WTC11 (cell line): Measurements from ENCODE around the gene EHD2. TPM values are rescaled to one million over a fixed set of nuclear protein-coding genes. Genes with fewer than 3 reads are reported as not detected.

Experiments
- ATAC-seq: fragments of 200-7000 bp; cut with Tn5 transposase; 2 replicates; pipeline ENCODE4 v1.10.0; 2021; ENCODE audit warnings: mild to moderate bottlenecking, moderate library complexity
- CTCF ChIA-PET: fragments of 300-600 bp; sonication (Branson Sonifier 250); formaldehyde crosslinking; loops from one replicate; lab custom pipeline; 2021; ENCODE audit warnings: antibody characterized with exemption; lab: Charles Lee
- POLR2A ChIA-PET: fragments of 350-600 bp; sonication (Branson Sonifier 250); formaldehyde crosslinking; loops from one replicate; lab custom pipeline; 2021; ENCODE audit warnings: antibody characterized with exemption; lab: Charles Lee
- DNase-seq: peaks from one replicate; pipeline ENCODE4 v3.0.0; 2021; ENCODE audit warnings: low spot score
- H3K27ac Mint-ChIP-seq: 2 replicates; pipeline ENCODE4 v1.8.0; 2021; ENCODE audit warnings: mixed read lengths
- H3K27me3 Mint-ChIP-seq: 2 replicates; pipeline ENCODE4 v1.8.0; 2021; ENCODE audit warnings: low read depth, mild to moderate bottlenecking, moderate library complexity, mixed read lengths
- H3K36me3 Mint-ChIP-seq: 2 replicates; pipeline ENCODE4 v1.8.0; 2021; ENCODE audit warnings: mixed read lengths
- H3K4me1 Mint-ChIP-seq: 2 replicates; pipeline ENCODE4 v1.8.0; 2022; ENCODE audit warnings: mixed read lengths
- H3K4me3 Mint-ChIP-seq: 2 replicates; pipeline ENCODE4 v1.8.0; 2021; ENCODE audit warnings: mild to moderate bottlenecking, moderate library complexity, mixed read lengths
- H3K9me3 Mint-ChIP-seq: 2 replicates; pipeline ENCODE4 v1.8.0; 2021; ENCODE audit warnings: mixed read lengths
- CREM ChIP-seq: sonication (generic); formaldehyde crosslinking; IDR thresholded peaks from 2 replicates; pipeline ENCODE4 v1.8.1; 2022; ENCODE audit warnings: mild to moderate bottlenecking, missing genetic modification reagents, moderate library complexity
- EMX1 ChIP-seq: fragments of 250-450 bp; sonication (Bioruptor Pico); IDR thresholded peaks from 2 replicates; pipeline ENCODE4 v1.8.0; 2021; ENCODE audit warnings: mild to moderate bottlenecking
- FOXK1 ChIP-seq: sonication (generic); formaldehyde crosslinking; IDR thresholded peaks from 2 replicates; pipeline ENCODE4 v1.8.0; 2022; ENCODE audit warnings: mild to moderate bottlenecking, moderate library complexity, missing genetic modification reagents
- GTF2I ChIP-seq: fragments of 250-450 bp; sonication (Bioruptor Pico); conservative IDR thresholded peaks from 2 replicates; pipeline ENCODE4 v1.4.0; 2021; ENCODE audit warnings: mild to moderate bottlenecking
- JAZF1 ChIP-seq: fragments of 250-450 bp; sonication (Bioruptor Pico); IDR thresholded peaks from 2 replicates; pipeline ENCODE4 v1.9.0; 2021; ENCODE audit warnings: moderate library complexity, mild to moderate bottlenecking, inconsistent platforms
- SMAD3 ChIP-seq: sonication (generic); formaldehyde crosslinking; IDR thresholded peaks from 2 replicates; pipeline ENCODE4 v1.8.0; 2022; ENCODE audit warnings: missing genetic modification reagents, mild to moderate bottlenecking, borderline replicate concordance
- ZNF121 ChIP-seq: sonication (generic); formaldehyde crosslinking; IDR thresholded peaks from 2 replicates; pipeline ENCODE4 v1.8.0; 2023; ENCODE audit warnings: missing genetic modification reagents
- ZNF423 ChIP-seq: fragments of 250-450 bp; sonication (Bioruptor Pico); IDR thresholded peaks from 2 replicates; pipeline ENCODE4 v2.1.2; 2022; ENCODE audit warnings: mild to moderate bottlenecking, moderate library complexity
- ZNF671 ChIP-seq: fragments of 250-450 bp; sonication (Bioruptor Pico); IDR thresholded peaks from 2 replicates; pipeline ENCODE4 v1.8.0; 2021; ENCODE audit warnings: mild to moderate bottlenecking
- total RNA-seq: library from RNA; stranded (reverse); gene quantifications from 3 replicates; pipeline ENCODE4 v1.2.3, GENCODE V29; 2021
- TF ChIP-seq, protein P1 (sequence below): sonication (generic); formaldehyde crosslinking; IDR thresholded peaks from 2 replicates; pipeline ENCODE4 v1.8.1; 2023; ENCODE audit warnings: mild to moderate bottlenecking, missing genetic modification reagents, borderline replicate concordance
- TF ChIP-seq, protein P2 (sequence below): sonication (generic); formaldehyde crosslinking; IDR thresholded peaks from 2 replicates; pipeline ENCODE4 v1.8.0; 2022; ENCODE audit warnings: mild to moderate bottlenecking, missing genetic modification reagents
- TF ChIP-seq, protein P3 (sequence below): fragments of 250-450 bp; sonication (Bioruptor Pico); IDR thresholded peaks from 2 replicates; pipeline ENCODE4 v1.9.0; 2021; ENCODE audit warnings: mild to moderate bottlenecking
- TF ChIP-seq, protein P4 (sequence below): fragments of 250-450 bp; sonication (Bioruptor Pico); conservative IDR thresholded peaks from 2 replicates; pipeline ENCODE4 v1.9.0; 2021; ENCODE audit warnings: mild to moderate bottlenecking
- TF ChIP-seq, protein P5 (sequence below): sonication (generic); formaldehyde crosslinking; IDR thresholded peaks from 2 replicates; pipeline ENCODE4 v1.8.1; 2023; ENCODE audit warnings: mild to moderate bottlenecking, missing genetic modification reagents, moderate library complexity
- TF ChIP-seq, protein P6 (sequence below): fragments of 250-450 bp; sonication (Bioruptor Pico); IDR thresholded peaks from 2 replicates; pipeline ENCODE4 v2.1.2; 2022; ENCODE audit warnings: mild to moderate bottlenecking, moderate library complexity
- TF ChIP-seq, protein P7 (sequence below): sonication (generic); formaldehyde crosslinking; IDR thresholded peaks from 2 replicates; pipeline ENCODE4 v1.8.0; 2022; ENCODE audit warnings: mild to moderate bottlenecking, missing genetic modification reagents
- TF ChIP-seq, protein P8 (sequence below): fragments of 200-600 bp; IDR thresholded peaks from 2 replicates; pipeline ENCODE4 v1.8.0; 2022; ENCODE audit warnings: antibody characterized with exemption
- TF ChIP-seq, protein P9 (sequence below): sonication (generic); formaldehyde crosslinking; IDR thresholded peaks from 2 replicates; pipeline ENCODE4 v1.8.1; 2022; ENCODE audit warnings: low read depth, missing genetic modification reagents, borderline replicate concordance

The EHD2 gene
- total RNA-seq, 1 experiment from 2014 or later, result 11.8 TPM

DNA sequence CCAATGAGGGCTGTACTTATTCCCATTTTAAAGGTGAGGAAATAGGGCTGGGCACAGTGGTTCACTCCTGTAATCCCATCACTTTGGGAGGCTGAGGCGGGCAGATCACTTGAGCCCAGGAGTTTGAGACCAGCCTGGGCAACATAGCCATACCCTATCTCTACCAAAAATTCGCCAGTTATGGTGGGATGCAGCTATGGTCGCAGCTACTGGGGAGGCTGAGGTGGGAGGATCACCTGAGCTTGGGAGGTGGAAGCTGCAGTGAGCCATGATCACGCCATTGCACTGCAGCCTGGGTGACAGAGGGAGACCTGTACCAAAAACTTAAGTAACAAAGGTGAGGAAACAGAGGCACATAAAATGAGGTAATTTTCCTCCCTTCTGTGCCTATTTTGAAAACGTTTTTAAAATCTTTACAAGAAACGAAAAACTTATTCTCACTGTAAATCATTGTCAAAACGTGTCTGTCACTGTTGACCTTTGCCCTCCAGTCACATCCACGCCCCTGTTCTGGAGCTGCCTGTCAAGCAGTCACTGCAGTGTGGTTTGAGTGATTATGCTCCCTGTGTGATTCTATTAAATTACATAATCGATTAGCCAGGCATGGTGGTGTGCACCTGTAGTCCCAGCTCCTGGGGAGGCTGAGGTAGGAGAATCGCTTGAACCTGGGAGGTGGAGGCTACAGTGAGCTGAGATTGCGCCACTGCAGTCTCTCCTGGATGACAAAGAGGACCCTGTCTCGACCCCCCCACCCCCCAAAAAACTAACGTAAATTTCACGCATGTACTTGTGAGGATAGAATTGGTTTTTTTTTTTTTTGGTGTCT lies 44.6 kb downstream of the EHD2 start:
- peaks cover 4% of the 10 kb centered on the region for H3K9me3 Mint-ChIP-seq
- no peak for DNase-seq
- POLR2A ChIA-PET, result no interaction called here
- CTCF ChIA-PET, result interaction anchor here (1.9 to 4.8 kb wide), 2 partner anchors 8 to 45 kb away, joined by 9 to 26 read pairs; no protein-coding TSS in a partner anchor
- ATAC-seq, result no peak
- peaks cover 49% of the 10 kb centered on the region for H3K36me3 Mint-ChIP-seq
- H3K27me3 Mint-ChIP-seq, result no peaks in the 10 kb centered on the region
- no peak overlapping the region for H3K27ac Mint-ChIP-seq
- H3K4me1 Mint-ChIP-seq, result peaks cover 3% of the 10 kb centered on the region; the same call in 1 of the 2 replicates
- no peak overlapping the region for H3K4me3 Mint-ChIP-seq
- TF ChIP-seq ZNF121 (CRISPR knock-in tag) (no peak), JAZF1 (CRISPR knock-in tag) (no peak)
- TF ChIP-seq, protein P1, sequence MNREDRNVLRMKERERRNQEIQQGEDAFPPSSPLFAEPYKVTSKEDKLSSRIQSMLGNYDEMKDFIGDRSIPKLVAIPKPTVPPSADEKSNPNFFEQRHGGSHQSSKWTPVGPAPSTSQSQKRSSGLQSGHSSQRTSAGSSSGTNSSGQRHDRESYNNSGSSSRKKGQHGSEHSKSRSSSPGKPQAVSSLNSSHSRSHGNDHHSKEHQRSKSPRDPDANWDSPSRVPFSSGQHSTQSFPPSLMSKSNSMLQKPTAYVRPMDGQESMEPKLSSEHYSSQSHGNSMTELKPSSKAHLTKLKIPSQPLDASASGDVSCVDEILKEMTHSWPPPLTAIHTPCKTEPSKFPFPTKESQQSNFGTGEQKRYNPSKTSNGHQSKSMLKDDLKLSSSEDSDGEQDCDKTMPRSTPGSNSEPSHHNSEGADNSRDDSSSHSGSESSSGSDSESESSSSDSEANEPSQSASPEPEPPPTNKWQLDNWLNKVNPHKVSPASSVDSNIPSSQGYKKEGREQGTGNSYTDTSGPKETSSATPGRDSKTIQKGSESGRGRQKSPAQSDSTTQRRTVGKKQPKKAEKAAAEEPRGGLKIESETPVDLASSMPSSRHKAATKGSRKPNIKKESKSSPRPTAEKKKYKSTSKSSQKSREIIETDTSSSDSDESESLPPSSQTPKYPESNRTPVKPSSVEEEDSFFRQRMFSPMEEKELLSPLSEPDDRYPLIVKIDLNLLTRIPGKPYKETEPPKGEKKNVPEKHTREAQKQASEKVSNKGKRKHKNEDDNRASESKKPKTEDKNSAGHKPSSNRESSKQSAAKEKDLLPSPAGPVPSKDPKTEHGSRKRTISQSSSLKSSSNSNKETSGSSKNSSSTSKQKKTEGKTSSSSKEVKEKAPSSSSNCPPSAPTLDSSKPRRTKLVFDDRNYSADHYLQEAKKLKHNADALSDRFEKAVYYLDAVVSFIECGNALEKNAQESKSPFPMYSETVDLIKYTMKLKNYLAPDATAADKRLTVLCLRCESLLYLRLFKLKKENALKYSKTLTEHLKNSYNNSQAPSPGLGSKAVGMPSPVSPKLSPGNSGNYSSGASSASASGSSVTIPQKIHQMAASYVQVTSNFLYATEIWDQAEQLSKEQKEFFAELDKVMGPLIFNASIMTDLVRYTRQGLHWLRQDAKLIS, result no peak
- TF ChIP-seq, protein P2, sequence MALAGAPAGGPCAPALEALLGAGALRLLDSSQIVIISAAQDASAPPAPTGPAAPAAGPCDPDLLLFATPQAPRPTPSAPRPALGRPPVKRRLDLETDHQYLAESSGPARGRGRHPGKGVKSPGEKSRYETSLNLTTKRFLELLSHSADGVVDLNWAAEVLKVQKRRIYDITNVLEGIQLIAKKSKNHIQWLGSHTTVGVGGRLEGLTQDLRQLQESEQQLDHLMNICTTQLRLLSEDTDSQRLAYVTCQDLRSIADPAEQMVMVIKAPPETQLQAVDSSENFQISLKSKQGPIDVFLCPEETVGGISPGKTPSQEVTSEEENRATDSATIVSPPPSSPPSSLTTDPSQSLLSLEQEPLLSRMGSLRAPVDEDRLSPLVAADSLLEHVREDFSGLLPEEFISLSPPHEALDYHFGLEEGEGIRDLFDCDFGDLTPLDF (CRISPR knock-in tag), result no peak

DNA sequence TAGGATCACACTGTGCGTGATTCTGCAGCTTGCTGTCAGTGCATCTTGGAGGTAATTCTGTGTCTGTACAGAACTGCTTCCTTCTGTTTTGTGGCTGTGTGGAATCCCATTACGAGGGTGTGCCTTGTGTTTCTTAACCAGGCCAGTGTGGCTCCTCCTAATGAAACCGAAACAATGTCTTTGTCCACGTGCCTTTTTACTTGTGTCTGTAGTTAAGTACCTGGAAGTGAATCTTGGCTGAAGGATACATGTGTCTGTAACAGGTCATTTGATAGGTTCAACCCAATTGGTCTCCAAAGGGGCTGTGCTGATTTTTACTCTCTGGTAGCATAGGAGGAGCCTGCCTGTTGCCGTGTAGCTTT lies 45.2 kb downstream of the EHD2 start:
- H3K36me3 Mint-ChIP-seq, result peaks cover 44% of the 10 kb centered on the region
- DNase-seq (no peak), ATAC-seq (no peak)
- H3K4me3 Mint-ChIP-seq, result no peak overlapping the region
- H3K9me3 Mint-ChIP-seq, result peaks cover 4% of the 10 kb centered on the region
- CTCF ChIA-PET, result no interaction called here
- H3K4me1 Mint-ChIP-seq, result peaks cover 3% of the 10 kb centered on the region; the same call in 1 of the 2 replicates
- no peak overlapping the region for H3K27ac Mint-ChIP-seq
- TF ChIP-seq EMX1 (CRISPR knock-in tag) (no peak), ZNF671 (CRISPR knock-in tag) (no peak), ZNF423 (CRISPR knock-in tag) (no peak), SMAD3 (no peak), FOXK1 (CRISPR knock-in tag) (no peak), CREM (no peak), GTF2I (CRISPR knock-in tag) (no peak)
- TF ChIP-seq, protein P3, sequence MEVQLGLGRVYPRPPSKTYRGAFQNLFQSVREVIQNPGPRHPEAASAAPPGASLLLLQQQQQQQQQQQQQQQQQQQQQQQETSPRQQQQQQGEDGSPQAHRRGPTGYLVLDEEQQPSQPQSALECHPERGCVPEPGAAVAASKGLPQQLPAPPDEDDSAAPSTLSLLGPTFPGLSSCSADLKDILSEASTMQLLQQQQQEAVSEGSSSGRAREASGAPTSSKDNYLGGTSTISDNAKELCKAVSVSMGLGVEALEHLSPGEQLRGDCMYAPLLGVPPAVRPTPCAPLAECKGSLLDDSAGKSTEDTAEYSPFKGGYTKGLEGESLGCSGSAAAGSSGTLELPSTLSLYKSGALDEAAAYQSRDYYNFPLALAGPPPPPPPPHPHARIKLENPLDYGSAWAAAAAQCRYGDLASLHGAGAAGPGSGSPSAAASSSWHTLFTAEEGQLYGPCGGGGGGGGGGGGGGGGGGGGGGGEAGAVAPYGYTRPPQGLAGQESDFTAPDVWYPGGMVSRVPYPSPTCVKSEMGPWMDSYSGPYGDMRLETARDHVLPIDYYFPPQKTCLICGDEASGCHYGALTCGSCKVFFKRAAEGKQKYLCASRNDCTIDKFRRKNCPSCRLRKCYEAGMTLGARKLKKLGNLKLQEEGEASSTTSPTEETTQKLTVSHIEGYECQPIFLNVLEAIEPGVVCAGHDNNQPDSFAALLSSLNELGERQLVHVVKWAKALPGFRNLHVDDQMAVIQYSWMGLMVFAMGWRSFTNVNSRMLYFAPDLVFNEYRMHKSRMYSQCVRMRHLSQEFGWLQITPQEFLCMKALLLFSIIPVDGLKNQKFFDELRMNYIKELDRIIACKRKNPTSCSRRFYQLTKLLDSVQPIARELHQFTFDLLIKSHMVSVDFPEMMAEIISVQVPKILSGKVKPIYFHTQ (CRISPR knock-in tag), result no peak
- TF ChIP-seq, protein P4, sequence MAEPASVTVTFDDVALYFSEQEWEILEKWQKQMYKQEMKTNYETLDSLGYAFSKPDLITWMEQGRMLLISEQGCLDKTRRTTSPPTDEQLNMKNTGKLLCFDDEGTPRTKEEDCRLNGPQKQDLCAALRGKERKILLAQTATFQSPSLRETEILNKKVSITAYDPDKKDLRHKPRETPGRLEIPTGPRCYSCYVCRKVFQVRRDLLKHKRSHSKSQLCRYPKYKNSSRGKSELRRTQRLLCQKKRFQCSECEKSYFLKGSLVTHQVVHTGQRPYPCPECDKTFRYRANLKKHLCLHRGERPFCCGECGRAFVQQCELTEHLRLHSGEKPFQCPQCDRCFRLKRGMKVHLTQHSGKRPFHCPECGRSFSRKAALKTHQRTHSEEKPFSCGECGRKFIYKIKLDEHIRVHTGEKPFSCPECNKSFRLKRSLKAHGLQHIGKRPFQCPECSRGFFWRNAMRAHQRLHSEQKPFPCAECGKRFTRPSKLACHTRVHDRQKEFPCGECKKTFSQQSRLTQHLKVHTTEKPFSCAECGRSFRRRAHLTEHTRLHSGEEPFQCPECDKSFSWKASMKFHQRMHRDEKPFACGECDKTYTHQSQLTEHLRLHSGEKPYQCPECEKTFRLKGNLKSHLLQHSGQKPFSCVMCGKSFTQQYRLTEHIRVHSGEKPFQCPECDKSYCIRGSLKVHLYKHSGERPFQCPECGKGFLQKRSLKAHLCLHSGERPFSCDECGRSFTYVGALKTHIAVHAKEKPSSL (CRISPR knock-in tag), result no peak
- TF ChIP-seq, protein P5, sequence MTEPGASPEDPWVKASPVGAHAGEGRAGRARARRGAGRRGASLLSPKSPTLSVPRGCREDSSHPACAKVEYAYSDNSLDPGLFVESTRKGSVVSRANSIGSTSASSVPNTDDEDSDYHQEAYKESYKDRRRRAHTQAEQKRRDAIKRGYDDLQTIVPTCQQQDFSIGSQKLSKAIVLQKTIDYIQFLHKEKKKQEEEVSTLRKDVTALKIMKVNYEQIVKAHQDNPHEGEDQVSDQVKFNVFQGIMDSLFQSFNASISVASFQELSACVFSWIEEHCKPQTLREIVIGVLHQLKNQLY (CRISPR knock-in tag), result no peak
- TF ChIP-seq, protein P6, sequence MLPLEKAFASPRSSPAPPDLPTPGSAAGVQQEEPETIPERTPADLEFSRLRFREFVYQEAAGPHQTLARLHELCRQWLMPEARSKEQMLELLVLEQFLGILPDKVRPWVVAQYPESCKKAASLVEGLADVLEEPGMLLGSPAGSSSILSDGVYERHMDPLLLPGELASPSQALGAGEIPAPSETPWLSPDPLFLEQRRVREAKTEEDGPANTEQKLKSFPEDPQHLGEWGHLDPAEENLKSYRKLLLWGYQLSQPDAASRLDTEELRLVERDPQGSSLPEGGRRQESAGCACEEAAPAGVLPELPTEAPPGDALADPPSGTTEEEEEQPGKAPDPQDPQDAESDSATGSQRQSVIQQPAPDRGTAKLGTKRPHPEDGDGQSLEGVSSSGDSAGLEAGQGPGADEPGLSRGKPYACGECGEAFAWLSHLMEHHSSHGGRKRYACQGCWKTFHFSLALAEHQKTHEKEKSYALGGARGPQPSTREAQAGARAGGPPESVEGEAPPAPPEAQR, result no peak
- TF ChIP-seq, protein P7, sequence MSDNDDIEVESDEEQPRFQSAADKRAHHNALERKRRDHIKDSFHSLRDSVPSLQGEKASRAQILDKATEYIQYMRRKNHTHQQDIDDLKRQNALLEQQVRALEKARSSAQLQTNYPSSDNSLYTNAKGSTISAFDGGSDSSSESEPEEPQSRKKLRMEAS (CRISPR knock-in tag), result no peak
- TF ChIP-seq, protein P8, sequence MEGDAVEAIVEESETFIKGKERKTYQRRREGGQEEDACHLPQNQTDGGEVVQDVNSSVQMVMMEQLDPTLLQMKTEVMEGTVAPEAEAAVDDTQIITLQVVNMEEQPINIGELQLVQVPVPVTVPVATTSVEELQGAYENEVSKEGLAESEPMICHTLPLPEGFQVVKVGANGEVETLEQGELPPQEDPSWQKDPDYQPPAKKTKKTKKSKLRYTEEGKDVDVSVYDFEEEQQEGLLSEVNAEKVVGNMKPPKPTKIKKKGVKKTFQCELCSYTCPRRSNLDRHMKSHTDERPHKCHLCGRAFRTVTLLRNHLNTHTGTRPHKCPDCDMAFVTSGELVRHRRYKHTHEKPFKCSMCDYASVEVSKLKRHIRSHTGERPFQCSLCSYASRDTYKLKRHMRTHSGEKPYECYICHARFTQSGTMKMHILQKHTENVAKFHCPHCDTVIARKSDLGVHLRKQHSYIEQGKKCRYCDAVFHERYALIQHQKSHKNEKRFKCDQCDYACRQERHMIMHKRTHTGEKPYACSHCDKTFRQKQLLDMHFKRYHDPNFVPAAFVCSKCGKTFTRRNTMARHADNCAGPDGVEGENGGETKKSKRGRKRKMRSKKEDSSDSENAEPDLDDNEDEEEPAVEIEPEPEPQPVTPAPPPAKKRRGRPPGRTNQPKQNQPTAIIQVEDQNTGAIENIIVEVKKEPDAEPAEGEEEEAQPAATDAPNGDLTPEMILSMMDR, result no peak
- TF ChIP-seq, protein P9, sequence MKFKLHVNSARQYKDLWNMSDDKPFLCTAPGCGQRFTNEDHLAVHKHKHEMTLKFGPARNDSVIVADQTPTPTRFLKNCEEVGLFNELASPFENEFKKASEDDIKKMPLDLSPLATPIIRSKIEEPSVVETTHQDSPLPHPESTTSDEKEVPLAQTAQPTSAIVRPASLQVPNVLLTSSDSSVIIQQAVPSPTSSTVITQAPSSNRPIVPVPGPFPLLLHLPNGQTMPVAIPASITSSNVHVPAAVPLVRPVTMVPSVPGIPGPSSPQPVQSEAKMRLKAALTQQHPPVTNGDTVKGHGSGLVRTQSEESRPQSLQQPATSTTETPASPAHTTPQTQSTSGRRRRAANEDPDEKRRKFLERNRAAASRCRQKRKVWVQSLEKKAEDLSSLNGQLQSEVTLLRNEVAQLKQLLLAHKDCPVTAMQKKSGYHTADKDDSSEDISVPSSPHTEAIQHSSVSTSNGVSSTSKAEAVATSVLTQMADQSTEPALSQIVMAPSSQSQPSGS, result no peak
- no peaks in the 10 kb centered on the region for H3K27me3 Mint-ChIP-seq
- POLR2A ChIA-PET, result no interaction called here
